AG04450 (cell line): ENCODE results near the gene GDF10. TPM values are rescaled to one million over a fixed set of nuclear protein-coding genes. Genes with fewer than 3 reads are reported as not detected.

Experiments
- CTCF ChIA-PET: fragments of 300-600, 350-600 bp; formaldehyde crosslinking; extraction: SDS; loops from one replicate; lab custom pipeline; 2022; ENCODE audit warnings: antibody characterized with exemption, inconsistent platforms; lab: Charles Lee
- POLR2A ChIA-PET: fragments of 350-600 bp; formaldehyde crosslinking; extraction: SDS; loops from one replicate; lab custom pipeline; 2021; ENCODE audit warnings: antibody characterized with exemption, inconsistent platforms; lab: Yijun Ruan, JAX
- DNase-seq: peaks from one replicate; pipeline ENCODE4 v3.0.0-alpha.2; 2011; ENCODE audit warnings: low read depth, low spot score
- H3K27ac ChIP-seq: one replicate; pipeline ENCODE4 v1.5.1; 2012; ENCODE audit warnings: low read depth, low read length, control low read depth
- H3K27me3 ChIP-seq: one replicate; pipeline ENCODE4 v1.6.0; 2012; ENCODE audit warnings: low read length; ENCODE audit not compliant: control insufficient read depth, insufficient read depth
- H3K4me3 ChIP-seq: 2 replicates; pipeline ENCODE4 v1.5.1; 2011; ENCODE audit warnings: mild to moderate bottlenecking, low read depth, low read length, control low read depth
- H3K9me3 ChIP-seq: 2 replicates; pipeline ENCODE4 v1.5.1; 2012; ENCODE audit warnings: low read length; ENCODE audit not compliant: control insufficient read depth, insufficient read depth
- polyA plus RNA-seq: library from polyadenylated mRNA; depleted of rRNA; stranded (reverse); fragments of >200 nt; gene quantifications from 2 replicates; pipeline ENCODE4 v1.2.3, GENCODE V29; 2011
- TF ChIP-seq, protein P1 (sequence below): IDR thresholded peaks from 2 replicates; pipeline ENCODE4 v1.5.1; 2011; ENCODE audit warnings: low read depth, low read length, control low read depth, inconsistent platforms

GDF10 gene
- polyA plus RNA-seq, 1 experiment: 0.14 TPM

DNA sequence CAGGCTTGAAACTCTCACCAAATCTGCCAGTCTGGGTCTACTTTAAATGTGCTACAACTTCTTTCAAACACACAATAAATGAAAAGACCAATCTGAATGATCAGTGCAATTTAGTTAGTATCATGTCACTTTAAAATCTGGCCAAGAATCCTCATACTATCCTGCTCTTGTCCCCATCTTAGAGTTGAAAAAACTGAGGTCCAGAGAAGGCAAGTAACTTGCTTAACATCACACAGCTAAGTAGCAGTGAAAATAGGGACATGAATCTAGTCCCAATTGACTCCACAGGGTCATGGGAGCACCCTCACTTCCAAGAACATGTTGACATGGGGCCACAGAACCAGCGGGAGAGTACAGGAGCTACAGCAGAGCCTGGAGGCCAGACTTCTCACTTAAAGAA lies 3.1 kb upstream of the GDF10 start:
- Histone ChIP-seq H3K27me3 (peaks cover 65% of the 10 kb centered on the region), H3K27ac (no peak overlapping the region), H3K4me3 (no peak overlapping the region), H3K9me3 (no peaks in the 10 kb centered on the region)
- TF ChIP-seq, protein P1, sequence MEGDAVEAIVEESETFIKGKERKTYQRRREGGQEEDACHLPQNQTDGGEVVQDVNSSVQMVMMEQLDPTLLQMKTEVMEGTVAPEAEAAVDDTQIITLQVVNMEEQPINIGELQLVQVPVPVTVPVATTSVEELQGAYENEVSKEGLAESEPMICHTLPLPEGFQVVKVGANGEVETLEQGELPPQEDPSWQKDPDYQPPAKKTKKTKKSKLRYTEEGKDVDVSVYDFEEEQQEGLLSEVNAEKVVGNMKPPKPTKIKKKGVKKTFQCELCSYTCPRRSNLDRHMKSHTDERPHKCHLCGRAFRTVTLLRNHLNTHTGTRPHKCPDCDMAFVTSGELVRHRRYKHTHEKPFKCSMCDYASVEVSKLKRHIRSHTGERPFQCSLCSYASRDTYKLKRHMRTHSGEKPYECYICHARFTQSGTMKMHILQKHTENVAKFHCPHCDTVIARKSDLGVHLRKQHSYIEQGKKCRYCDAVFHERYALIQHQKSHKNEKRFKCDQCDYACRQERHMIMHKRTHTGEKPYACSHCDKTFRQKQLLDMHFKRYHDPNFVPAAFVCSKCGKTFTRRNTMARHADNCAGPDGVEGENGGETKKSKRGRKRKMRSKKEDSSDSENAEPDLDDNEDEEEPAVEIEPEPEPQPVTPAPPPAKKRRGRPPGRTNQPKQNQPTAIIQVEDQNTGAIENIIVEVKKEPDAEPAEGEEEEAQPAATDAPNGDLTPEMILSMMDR: no peak
- ChIA-PET CTCF (interaction anchor here (1.2 to 1.7 kb wide), 4 partner anchors 12 to 273 kb away, joined by 4 to 10 read pairs (median 5); no protein-coding TSS in a partner anchor), POLR2A (no interaction called here)
- DNase-seq: no peak

DNA sequence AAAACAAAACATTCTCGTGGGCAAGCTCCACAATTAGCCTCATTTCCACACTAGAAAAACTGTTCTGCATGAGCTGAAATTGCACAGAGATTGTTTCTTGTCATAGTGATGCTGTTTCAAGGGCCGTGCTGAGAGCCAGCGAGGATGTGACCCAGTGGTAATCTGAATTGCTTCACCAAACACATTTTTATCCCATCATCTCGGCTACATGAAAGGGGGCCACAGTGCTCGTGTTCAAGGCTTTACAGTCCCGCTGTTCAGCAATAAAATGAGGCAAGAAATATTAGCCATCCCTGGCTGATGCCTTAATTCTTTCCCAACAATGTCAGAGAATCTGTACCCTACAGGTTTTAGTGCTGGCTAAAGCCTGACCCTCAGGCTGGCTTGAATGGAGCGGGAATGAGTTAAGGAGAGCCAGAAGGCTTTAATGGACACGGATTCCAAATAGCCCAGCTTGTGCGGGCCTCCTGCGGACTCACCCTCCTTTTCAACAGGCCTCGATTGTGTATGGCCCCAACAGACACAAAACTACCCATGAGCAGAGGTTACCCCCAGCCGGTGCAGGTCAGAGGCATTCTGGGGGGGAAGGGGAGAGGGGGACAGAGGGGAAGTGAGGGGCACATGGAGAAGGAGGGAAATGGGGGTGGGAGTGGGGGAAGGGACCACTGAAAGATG lies 2.0 kb upstream of the GDF10 start:
- H3K27ac ChIP-seq: no peak overlapping the region
- no peaks in the 10 kb centered on the region for H3K9me3 ChIP-seq
- POLR2A ChIA-PET: no interaction called here
- no peak overlapping the region for H3K4me3 ChIP-seq
- H3K27me3 ChIP-seq: peaks cover 73% of the 10 kb centered on the region
- DNase-seq: no peak
- TF ChIP-seq, protein P1: no peak
- CTCF ChIA-PET: interaction anchor here (0.7 to 1.4 kb wide), 3 partner anchors 14 to 250 kb away, joined by 4 to 10 read pairs (median 5); no protein-coding TSS in a partner anchor

DNA sequence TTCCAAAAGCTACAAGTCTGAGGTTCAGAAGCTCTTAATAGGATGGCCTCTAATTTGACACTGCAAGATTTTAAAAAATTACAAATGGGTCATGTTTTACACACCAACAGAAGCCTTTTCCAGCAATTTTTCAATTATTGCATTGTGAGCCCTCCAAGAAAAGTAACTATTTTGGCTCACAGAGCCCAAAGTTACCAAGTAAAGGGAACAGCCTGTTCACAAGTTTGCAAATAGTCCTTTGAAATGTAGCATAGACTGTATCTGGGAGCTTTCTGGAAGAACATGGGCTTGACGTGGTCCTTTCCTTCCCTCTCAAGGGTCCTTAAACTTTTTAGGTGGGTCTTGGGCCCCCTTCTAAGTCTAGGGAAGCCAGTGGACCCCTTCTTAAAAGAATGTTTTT lies 1.3 kb upstream of the GDF10 start:
- Histone ChIP-seq H3K27me3 (peaks cover 75% of the 10 kb centered on the region), H3K9me3 (no peaks in the 10 kb centered on the region), H3K4me3 (no peak overlapping the region), H3K27ac (no peak overlapping the region)
- ChIA-PET POLR2A (no interaction called here), CTCF (interaction anchor here (0.7 to 1.4 kb wide), 2 partner anchors 251 to 274 kb away, joined by 4 to 5 read pairs; no protein-coding TSS in a partner anchor)
- DNase-seq: no peak
- TF ChIP-seq, protein P1: no peak

DNA sequence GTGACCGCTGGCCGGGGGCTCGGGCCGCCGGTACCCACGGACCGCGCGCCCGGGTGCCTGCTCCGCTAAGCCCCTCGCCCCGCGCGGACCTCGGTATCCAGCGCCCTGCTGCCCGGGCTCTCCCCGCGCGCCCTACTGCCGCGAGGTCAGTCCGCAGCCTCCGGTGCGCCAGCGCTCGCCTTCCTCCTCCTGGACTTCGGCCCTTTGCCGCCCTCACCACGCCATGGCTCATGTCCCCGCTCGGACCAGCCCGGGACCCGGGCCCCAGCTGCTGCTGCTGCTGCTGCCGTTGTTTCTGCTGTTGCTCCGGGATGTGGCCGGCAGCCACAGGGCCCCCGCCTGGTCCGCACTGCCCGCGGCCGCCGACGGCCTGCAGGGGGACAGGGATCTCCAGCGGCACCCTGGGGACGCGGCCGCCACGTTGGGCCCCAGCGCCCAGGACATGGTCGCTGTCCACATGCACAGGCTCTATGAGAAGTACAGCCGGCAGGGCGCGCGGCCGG lies 483 bp downstream of the GDF10 start:
- ChIA-PET POLR2A (no interaction called here), CTCF (interaction anchor here (1.4 to 2.0 kb wide), 2 partner anchors 11 kb away, joined by 4 to 10 read pairs; no protein-coding TSS in a partner anchor)
- no peaks in the 10 kb centered on the region for H3K9me3 ChIP-seq
- no peak overlapping the region for H3K27ac ChIP-seq
- TF ChIP-seq, protein P1: no peak
- H3K4me3 ChIP-seq: peak overlapping the region; percentile 34; the same call in 1 of the 2 replicates
- peaks cover 66% of the 10 kb centered on the region for H3K27me3 ChIP-seq
- no peak for DNase-seq

DNA sequence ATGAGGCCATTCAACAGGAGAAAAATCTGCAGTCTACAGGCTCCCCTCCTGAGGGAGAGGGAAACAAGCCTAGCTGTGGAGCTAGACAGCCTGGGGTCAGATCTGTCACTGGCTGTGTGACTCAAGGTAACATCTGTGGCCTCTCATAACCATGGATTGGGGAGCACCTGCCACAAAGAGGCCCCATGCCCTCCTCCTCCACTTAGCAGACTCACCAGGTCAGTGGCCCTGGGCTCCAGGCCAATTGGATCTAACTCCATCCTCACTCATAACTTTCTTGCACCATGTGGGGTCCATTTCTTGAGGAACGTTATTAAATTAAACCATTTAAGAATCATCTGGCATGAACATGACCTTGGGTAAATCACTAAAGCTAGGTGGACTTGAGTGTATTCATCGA lies 1.8 kb downstream of the GDF10 start:
- ChIA-PET CTCF (interaction anchor here (2.0 kb wide), 1 partner anchor 10 kb away, joined by 10 read pairs; no protein-coding TSS in a partner anchor), POLR2A (no interaction called here)
- Histone ChIP-seq H3K27ac (no peak overlapping the region), H3K9me3 (no peaks in the 10 kb centered on the region), H3K27me3 (peaks cover 62% of the 10 kb centered on the region), H3K4me3 (no peak overlapping the region)
- TF ChIP-seq, protein P1: no peak
- DNase-seq: no peak
